HepG2 (cell line): ENCODE results near the gene ANKRD11. TPM values are rescaled to one million over a fixed set of nuclear protein-coding genes. Genes with fewer than 3 reads are reported as not detected.
A peak's percentile ranks its signal among the peaks of the same experiment; 100 is the strongest.

Experiments used
- ATAC-seq: fragments of 200-7000 bp; cut with Tn5 transposase; 3 replicates; pipeline ENCODE4 v1.9.1; 2020; ENCODE audit warnings: mild to moderate bottlenecking, moderate library complexity
- BruUV-seq: library from RNA; stranded (reverse); fragments of 400-500 nt; replicated peaks from 2 replicates; lab custom pipeline; 2021; lab: Mats Ljungman, UMichigan
- CTCF ChIA-PET: fragments of 300-600 bp; formaldehyde crosslinking; extraction: SDS; loops from one replicate; lab custom pipeline; 2021; ENCODE audit warnings: low total read pairs, inconsistent platforms, low intra/inter-chr PET ratio; lab: Yijun Ruan, JAX
- POLR2A ChIA-PET: fragments of 350-600 bp; sonication (Branson Sonifier 250); formaldehyde crosslinking; loops from one replicate; lab custom pipeline; 2020; ENCODE audit warnings: antibody characterized with exemption, inconsistent platforms; lab: Yijun Ruan, JAX
- DNase-seq: peaks from one replicate; pipeline ENCODE4 v3.0.0-alpha.2; 2015; ENCODE audit warnings: low spot score
- FAIRE-seq: peaks from 3 replicates; lab custom pipeline; 2011; peaks lifted over from hg19 to GRCh38; lab: Jason Lieb, UNC
- H2AFZ ChIP-seq: one replicate; pipeline ENCODE4 v1.6.1; 2011; ENCODE audit warnings: low read length, inconsistent platforms
- H3K27ac ChIP-seq: fragments of 300-600 bp; 3 replicates; pipeline ENCODE4 v1.8.0; 2011; ENCODE audit warnings: mixed run types, mild to moderate bottlenecking, mixed read lengths, low read length, inconsistent platforms; ENCODE audit not compliant: insufficient read depth; ENCODE audit errors: extremely low read length
- H3K27me3 ChIP-seq, 2 experiments: fragments of 200-600 bp in 1 of 2; 2 replicates in 1 of 2; 3 replicates in 1 of 2; pipeline versions ENCODE4 v1.6.0 to v1.8.0; 2011; ENCODE audit warnings: low read length in 2 of 2, mild to moderate bottlenecking in 2 of 2, moderate library complexity in 2 of 2, inconsistent platforms in 1 of 2; ENCODE audit not compliant: insufficient read depth in 2 of 2, control insufficient read depth in 1 of 2
- H3K36me3 ChIP-seq, 2 experiments: fragments of 200-600 bp in 1 of 2; replicated peaks in 1 of 2; 2 replicates in 1 of 2; 3 replicates in 1 of 2; pipeline versions ENCODE4 v1.5.1 to v1.8.0; 2011; ENCODE audit warnings: low read length in 2 of 2, inconsistent platforms in 1 of 2; ENCODE audit not compliant: insufficient read depth in 2 of 2, control insufficient read depth in 1 of 2
- H3K4me1 ChIP-seq: 2 replicates; pipeline ENCODE4 v1.5.1; 2012; ENCODE audit warnings: low read length, inconsistent platforms; ENCODE audit not compliant: insufficient read depth
- H3K4me2 ChIP-seq: 2 replicates; pipeline ENCODE4 v1.6.0; 2011; ENCODE audit warnings: low read depth, low read length, inconsistent platforms
- H3K4me3 ChIP-seq, 3 experiments: fragments of 200-600 bp in 1 of 3; sonication (generic), shearing (Covaris generic) in 1 of 3; replicated peaks in 1 of 3; 2 replicates each; pipeline ENCODE4 v1.5.1; 2011 to 2016; ENCODE audit warnings: low read length in 3 of 3, inconsistent platforms in 2 of 3, low read depth in 2 of 3, mild to moderate bottlenecking in 2 of 3, control low read depth in 1 of 3, mixed read lengths in 1 of 3; ENCODE audit not compliant: insufficient read depth in 1 of 3
- H3K79me2 ChIP-seq: one replicate; pipeline ENCODE4 v1.6.1; 2011; ENCODE audit warnings: low read length, inconsistent platforms; ENCODE audit not compliant: insufficient read depth
- H3K9ac ChIP-seq: 2 replicates; pipeline ENCODE4 v1.6.0; 2011; ENCODE audit warnings: mild to moderate bottlenecking, low read depth, low read length, inconsistent platforms; ENCODE audit not compliant: insufficient read depth
- H3K9me3 ChIP-seq: 2 replicates; pipeline ENCODE4 v1.5.1; 2012; ENCODE audit warnings: mild to moderate bottlenecking, low read length
- H4K20me1 ChIP-seq: 2 replicates; pipeline ENCODE4 v1.6.0; 2011; ENCODE audit warnings: inconsistent platforms, mild to moderate bottlenecking, low read length, moderate library complexity; ENCODE audit not compliant: insufficient read depth
- AGO2 ChIP-seq: fragments of 200-400 bp; formaldehyde crosslinking; optimal IDR thresholded peaks from 2 replicates; pipeline ENCODE3; 2017; ENCODE audit warnings: mild to moderate bottlenecking, low read depth, low read length, moderate library complexity
- FOXO1 ChIP-seq: sonication (generic); formaldehyde crosslinking; IDR thresholded peaks from 2 replicates; pipeline ENCODE4 v1.4.0; 2020; ENCODE audit warnings: missing genetic modification reagents
- MXI1 ChIP-seq: IDR thresholded peaks from 3 replicates; pipeline ENCODE4 v1.6.1; 2012; ENCODE audit warnings: low read depth, low read length, inconsistent platforms, borderline replicate concordance
- POLR2A ChIP-seq, 2 experiments: IDR thresholded peaks; 2 replicates each; pipeline ENCODE4 v1.6.1; 2011; ENCODE audit warnings: low read depth in 2 of 2, low read length in 2 of 2, mild to moderate bottlenecking in 1 of 2, moderate library complexity in 1 of 2; ENCODE audit not compliant: insufficient read depth in 1 of 2
- RBM22 ChIP-seq: fragments of 200-400 bp; formaldehyde crosslinking; optimal IDR thresholded peaks from 2 replicates; pipeline ENCODE3; 2017; ENCODE audit warnings: mild to moderate bottlenecking, low read length, moderate library complexity
- SAFB2 ChIP-seq: sonication (generic); formaldehyde crosslinking; IDR thresholded peaks from 2 replicates; pipeline ENCODE4 v1.5.1; 2020; ENCODE audit warnings: missing genetic modification reagents, low read depth, mild to moderate bottlenecking, borderline replicate concordance
- ZBTB46 ChIP-seq: sonication (generic); formaldehyde crosslinking; IDR thresholded peaks from 2 replicates; pipeline ENCODE4 v1.4.0; 2020; ENCODE audit warnings: mild to moderate bottlenecking, missing genetic modification reagents, borderline replicate concordance
- ZNF501 ChIP-seq: sonication (generic); formaldehyde crosslinking; IDR thresholded peaks from 2 replicates; pipeline ENCODE4 v1.5.1; 2020; ENCODE audit warnings: mild to moderate bottlenecking, moderate library complexity, missing genetic modification reagents
- ZSCAN9 ChIP-seq: IDR thresholded peaks from 2 replicates; pipeline ENCODE4 v1.6.1; 2016; ENCODE audit warnings: borderline replicate concordance
- WGBS: methylation state at CpG from one replicate; pipeline ENCODE4 v1.1.6; 2017; ENCODE audit warnings: low lambda C conversion rate; 5-methylcytosine and 5-hydroxymethylcytosine counted together
- in situ Hi-C: cut with HindIII; loops from 2 replicates; pipeline ENCODE4 v1.10.0; 2017; ENCODE audit warnings: low pct_unique_long_range_greater_than_20kb; ENCODE audit not compliant: extremely low pct_ligation_motif_present
- intact Hi-C: fragments of 100-400 bp; cut with micrococcal nuclease; formaldehyde crosslinking; loops from one replicate; pipeline ENCODE4 v1.10.0; 2022; ENCODE audit not compliant: unreplicated experiment
- polyA plus RNA-seq, 8 experiments: library from polyadenylated mRNA; depleted of rRNA in 3 of 8; stranded (reverse) in 7 of 8; unstranded in 1 of 8; fragments of >200 nt; fragmentation: Illumina TruSeq in 4 of 8; extraction: Trizol in 4 of 8; gene quantifications; 2 replicates each; pipeline versions ENCODE4 v1.2.1 to v1.2.3, GENCODE V29; 2011 to 2016; ENCODE audit warnings: low read depth in 4 of 8, missing spikeins in 1 of 8, mixed read lengths in 1 of 8; ENCODE audit not compliant: insufficient read depth in 1 of 8
- total RNA-seq, 5 experiments: library from RNA; depleted of rRNA; stranded (reverse); fragments of >200 nt; fragmentation: Illumina TruSeq; extraction: Trizol; gene quantifications; 2 replicates each; pipeline ENCODE4 v1.2.3, GENCODE V29; 2016; ENCODE audit warnings: low read depth in 1 of 5

Gene ANKRD11
- total and polyA plus RNA-seq, 2 of the 13 experiments (the other 11 are each of a cell fraction or from before 2014, with no cell fraction given): 21.4 to 38.4 TPM

- no peak overlapping the region for H3K27ac ChIP-seq
- H3K4me2 ChIP-seq: no peak overlapping the region
- no peak overlapping the region for H2AFZ ChIP-seq
- in situ Hi-C loops: no loop called here
- H3K4me3 ChIP-seq: no peak overlapping the region
- ChIA-PET CTCF (no interaction called here), POLR2A (no interaction called here)
- peaks cover 47 to 78% of the 10 kb centered on the region in 2 experiments for H3K36me3 ChIP-seq
- intact Hi-C loops: no loop called here
- 94% methylated on average over 31 of the region's 33 CpGs for WGBS
- peaks cover 2% of the 10 kb centered on the region for H3K79me2 ChIP-seq
- ATAC-seq: peak; percentile 2; the same call in 2 of the 3 replicates
- no peaks in the 10 kb centered on the region for H3K9me3 ChIP-seq
- H3K4me1 ChIP-seq: no peaks in the 10 kb centered on the region
- no TSS peak for BruUV-seq
- DNase-seq: no peak
- H3K9ac ChIP-seq: no peak overlapping the region
- no peaks in the 10 kb centered on the region for H3K27me3 ChIP-seq
- TF ChIP-seq SAFB2 (CRISPR knock-in tag) (0 out of 2 replicates have a peak, but pooled peaks have one; percentile 33), RBM22 (peak; percentile 95), ZBTB46 (CRISPR knock-in tag) (no peak), MXI1 (no peak), ZSCAN9 (CRISPR knock-in tag) (no peak), POLR2A (IDR thresholded peaks at IDR 0.05; ENCODE audit: insufficient read depth in 1 of 2, low read depth in 2 of 2, low read length in 2 of 2) (peak in 1 of 2 experiments; percentile 40; a peak in 2 of 4 replicates), AGO2 (peak; percentile 81), FOXO1 (no peak), ZNF501 (peak; percentile 17; the same call in 1 of the 2 replicates)
- no peak for FAIRE-seq
- no peaks in the 10 kb centered on the region for H4K20me1 ChIP-seq
Measured at GRCh38 chr16:89277641-89278341, 212.6 kb downstream of the ANKRD11 start.
